H1 (cell line): ENCODE data around the gene PTGES. TPM values are rescaled to one million over a fixed set of nuclear protein-coding genes. Genes with fewer than 3 reads are reported as not detected.

Experiments used
- ASH2L ChIP-seq: fragments of 200-600, 300-600 bp; sonication (generic); IDR thresholded peaks from one replicate; pipeline ENCODE4 v1.7.1; 2017; ENCODE audit warnings: low read length
- BACH1 ChIP-seq: IDR thresholded peaks from 2 replicates; pipeline ENCODE4 v1.6.1; 2012; ENCODE audit warnings: low read length, improper control_type of control experiment
- BRCA1 ChIP-seq: IDR thresholded peaks from 2 replicates; pipeline ENCODE4 v1.6.1; 2012; ENCODE audit warnings: low read depth, low read length, improper control_type of control experiment
- CBX5 ChIP-seq: fragments of 300-800, 300-1000 bp; sonication (generic); IDR thresholded peaks from 2 replicates; pipeline ENCODE4 v1.7.1; 2016; ENCODE audit warnings: antibody characterized with exemption, low read length, low read depth
- CBX8 ChIP-seq: fragments of 300-800, 300-1000 bp; sonication (generic); IDR thresholded peaks from 2 replicates; pipeline ENCODE4 v1.7.1; 2016; ENCODE audit warnings: low read depth, low read length, borderline replicate concordance
- CHD2 ChIP-seq: IDR thresholded peaks from 2 replicates; pipeline ENCODE4 v1.6.1; 2012; ENCODE audit warnings: low read length, improper control_type of control experiment
- EP300 ChIP-seq, 2 experiments: IDR thresholded peaks; 1 replicate in 1 of 2; 2 replicates in 1 of 2; pipeline ENCODE4 v1.6.1; 2011 to 2012; ENCODE audit warnings: low read depth in 2 of 2, low read length in 2 of 2, mild to moderate bottlenecking in 2 of 2, borderline replicate concordance in 1 of 2, inconsistent platforms in 1 of 2, moderate library complexity in 1 of 2
- KDM1A ChIP-seq: fragments of 200-600, 300-600 bp; sonication (generic); IDR thresholded peaks from 2 replicates; pipeline ENCODE4 v1.7.1; 2016; ENCODE audit warnings: mild to moderate bottlenecking, low read length, borderline replicate concordance
- KDM4A ChIP-seq: IDR thresholded peaks from one replicate; pipeline ENCODE4 v1.7.1; 2012; ENCODE audit warnings: low read depth, mild to moderate bottlenecking, moderate library complexity, low read length, inconsistent platforms; ENCODE audit not compliant: severe bottlenecking
- MAFK ChIP-seq: IDR thresholded peaks from 2 replicates; pipeline ENCODE4 v1.6.1; 2012; ENCODE audit warnings: low read depth, mild to moderate bottlenecking, improper control_type of control experiment, low read length
- PHF8 ChIP-seq: fragments of 200-600 bp; sonication (generic); conservative IDR thresholded peaks from 2 replicates; pipeline ENCODE4 v1.7.1; 2012; ENCODE audit warnings: low read depth, mild to moderate bottlenecking, inconsistent platforms, low read length, moderate library complexity
- RAD21 ChIP-seq, 2 experiments: IDR thresholded peaks in 1 of 2; conservative IDR thresholded peaks in 1 of 2; 2 replicates each; pipeline ENCODE4 v1.6.1; 2011; ENCODE audit warnings: low read depth in 2 of 2, low read length in 2 of 2, improper control_type of control experiment in 1 of 2, inconsistent platforms in 1 of 2, mild to moderate bottlenecking in 1 of 2, moderate library complexity in 1 of 2
- SAP30 ChIP-seq: fragments of 300-600 bp; sonication (generic); IDR thresholded peaks from 2 replicates; pipeline ENCODE4 v1.7.1; 2012; ENCODE audit warnings: low read length, moderate library complexity, mild to moderate bottlenecking, inconsistent platforms; ENCODE audit not compliant: insufficient read depth, insufficient replicate concordance
- SP1 ChIP-seq: IDR thresholded peaks from 2 replicates; pipeline ENCODE4 v1.6.1; 2011; ENCODE audit warnings: low read depth, low read length
- SUZ12 ChIP-seq: fragments of 200-600 bp; sonication (generic); IDR thresholded peaks from 2 replicates; pipeline ENCODE4 v1.6.1; 2012; ENCODE audit warnings: mild to moderate bottlenecking, inconsistent platforms, low read length, moderate library complexity, mixed read lengths
- TBP ChIP-seq: IDR thresholded peaks from 2 replicates; pipeline ENCODE4 v1.6.1; 2011; ENCODE audit warnings: low read depth, low read length, improper control_type of control experiment
- YY1 ChIP-seq: IDR thresholded peaks from 2 replicates; pipeline ENCODE4 v1.6.1; 2011; ENCODE audit warnings: low read depth, mild to moderate bottlenecking, low read length
- ZNF274 ChIP-seq: IDR thresholded peaks from 2 replicates; pipeline ENCODE4 v1.7.0; 2012; ENCODE audit warnings: low read length, borderline replicate concordance; ENCODE audit errors: extremely low read depth
- polyA plus RNA-seq, 7 experiments: library from polyadenylated mRNA; depleted of rRNA in 3 of 7; stranded (reverse) in 5 of 7; unstranded in 2 of 7; fragments of >200 nt in 5 of 7; fragments of 200-250 nt in 2 of 7; gene quantifications; 1 replicate in 5 of 7; 2 replicates in 1 of 7; 4 replicates in 1 of 7; pipeline versions ENCODE4 v1.2.1 to v1.2.3, GENCODE V29; 2011 to 2013; ENCODE audit warnings: missing spikeins in 2 of 7, mixed read lengths in 2 of 7
- total RNA-seq: library from RNA; stranded (reverse); fragmentation: NEBNext Ultra II Directional; extraction: Animal tissue kit (Norgen Biotek cat#: 25700); gene quantifications from 2 replicates; pipeline ENCODE4 v1.2.1, GENCODE V29; 2021
- TF ChIP-seq, protein P1 (sequence below): IDR thresholded peaks from 2 replicates; pipeline ENCODE4 v1.6.1; 2012; ENCODE audit warnings: inconsistent platforms
- TF ChIP-seq, protein P2 (sequence below): IDR thresholded peaks from 2 replicates; pipeline ENCODE4 v1.6.1; 2012; ENCODE audit warnings: low read length, inconsistent platforms

Gene PTGES
- total and polyA plus RNA-seq, 2 of the 8 experiments (the other 6 are each of a cell fraction or from before 2014, with no cell fraction given), result 3.2 to 5.1 TPM

DNA sequence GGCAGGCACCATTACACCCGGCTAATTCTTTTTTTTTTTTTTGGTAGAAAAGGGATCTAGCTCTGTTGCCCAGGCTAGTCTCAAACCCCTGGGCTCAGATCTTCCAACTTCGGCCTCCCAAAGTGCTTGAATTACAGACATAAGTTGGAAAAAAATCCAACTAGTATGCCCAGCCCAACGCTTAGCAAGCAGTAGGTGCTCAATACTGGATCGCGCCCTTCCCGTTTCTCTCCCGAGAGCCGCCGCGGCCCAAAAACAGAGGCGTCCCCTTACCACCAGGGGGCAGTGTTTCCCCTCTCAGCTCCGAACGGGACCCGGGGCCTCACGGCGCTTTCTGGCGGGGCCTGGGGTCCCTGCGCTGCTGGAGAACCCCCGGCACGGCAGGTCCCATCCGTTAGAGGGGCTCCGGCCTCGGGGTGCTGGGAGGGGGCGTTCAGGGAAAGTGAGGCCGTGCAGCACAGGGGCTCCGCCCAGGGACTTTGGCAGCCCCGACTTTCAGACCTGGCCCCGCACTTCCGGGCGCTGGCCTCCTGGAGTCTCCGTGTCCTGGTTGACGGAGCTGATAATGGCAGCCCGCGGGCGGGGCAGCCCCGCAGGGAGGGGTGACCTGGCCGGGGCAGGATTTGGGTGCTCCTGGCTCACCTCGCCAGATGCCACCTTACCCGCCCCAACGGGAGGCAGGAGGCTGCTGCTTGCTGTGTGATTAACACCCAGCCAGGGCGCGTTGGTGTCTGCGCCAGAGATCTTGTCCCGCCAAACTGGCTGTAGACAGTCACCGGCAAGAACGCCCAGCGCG is 15.2 kb downstream of the PTGES start (continued):
- TF ChIP-seq RAD21 (IDR thresholded peaks at IDR 0.05 in 1 of 2, conservative IDR thresholded peaks at IDR 0.05 in 1 of 2; ENCODE audit: low read depth in 2 of 2, low read length in 2 of 2) (peak; percentile 76 to 80), KDM1A (0 out of 2 replicates have a peak, but pooled peaks have one; percentile 23), SAP30 (no peak), CHD2 (peak; percentile 66; the same call in 1 of the 2 replicates), ZNF274 (no peak), TBP (peak; percentile 33; the same call in 1 of the 2 replicates), MAFK (no peak), SUZ12 (no peak), YY1 (peak; percentile 50; the same call in 1 of the 2 replicates), ASH2L (peak; percentile 60), SP1 (no peak), KDM4A (peak; percentile 80), CBX5 (no peak), PHF8 (peak; percentile 43; the same call in 1 of the 2 replicates), EP300 (IDR thresholded peaks at IDR 0.05; ENCODE audit: borderline replicate concordance in 1 of 2, low read depth in 2 of 2, low read length in 2 of 2) (no peak), BACH1 (no peak), CBX8 (no peak), BRCA1 (no peak)
- TF ChIP-seq, protein P1, sequence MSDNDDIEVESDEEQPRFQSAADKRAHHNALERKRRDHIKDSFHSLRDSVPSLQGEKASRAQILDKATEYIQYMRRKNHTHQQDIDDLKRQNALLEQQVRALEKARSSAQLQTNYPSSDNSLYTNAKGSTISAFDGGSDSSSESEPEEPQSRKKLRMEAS, result peak; percentile 30
- TF ChIP-seq, protein P2, sequence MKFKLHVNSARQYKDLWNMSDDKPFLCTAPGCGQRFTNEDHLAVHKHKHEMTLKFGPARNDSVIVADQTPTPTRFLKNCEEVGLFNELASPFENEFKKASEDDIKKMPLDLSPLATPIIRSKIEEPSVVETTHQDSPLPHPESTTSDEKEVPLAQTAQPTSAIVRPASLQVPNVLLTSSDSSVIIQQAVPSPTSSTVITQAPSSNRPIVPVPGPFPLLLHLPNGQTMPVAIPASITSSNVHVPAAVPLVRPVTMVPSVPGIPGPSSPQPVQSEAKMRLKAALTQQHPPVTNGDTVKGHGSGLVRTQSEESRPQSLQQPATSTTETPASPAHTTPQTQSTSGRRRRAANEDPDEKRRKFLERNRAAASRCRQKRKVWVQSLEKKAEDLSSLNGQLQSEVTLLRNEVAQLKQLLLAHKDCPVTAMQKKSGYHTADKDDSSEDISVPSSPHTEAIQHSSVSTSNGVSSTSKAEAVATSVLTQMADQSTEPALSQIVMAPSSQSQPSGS, result no peak
